HL-60 (cell line): ENCODE data around the gene NOS1AP.

Source experiments
- DNase-seq, 2 experiments: peaks; one replicate each; pipeline ENCODE4 v3.0.0-alpha.2; 2010 to 2020; ENCODE audit warnings: low read depth in 1 of 2, low spot score in 1 of 2
- H3K27ac ChIP-seq: fragments of 250-450 bp; sonication (Bioruptor Pico); replicated peaks from 2 replicates; pipeline ENCODE4 v1.5.1; 2020; ENCODE audit warnings: mild to moderate bottlenecking, moderate library complexity
- H3K27me3 ChIP-seq: fragments of 250-450 bp; sonication (Bioruptor Pico); 2 replicates; pipeline ENCODE4 v1.5.1; 2021; ENCODE audit warnings: mild to moderate bottlenecking, moderate library complexity; ENCODE audit not compliant: insufficient read depth, poor library complexity, severe bottlenecking
- H3K4me3 ChIP-seq: replicated peaks from 2 replicates; pipeline ENCODE4 v1.5.1; 2011; ENCODE audit warnings: mild to moderate bottlenecking, control low read depth, low read length; ENCODE audit not compliant: insufficient read depth
- GABPA ChIP-seq: IDR thresholded peaks from 2 replicates; pipeline ENCODE4 v1.6.1; 2012; ENCODE audit warnings: low read depth
- POLR2AphosphoS5 ChIP-seq: IDR thresholded peaks from 2 replicates; pipeline ENCODE4 v1.6.1; 2012; ENCODE audit warnings: low read depth
- SPI1 ChIP-seq: IDR thresholded peaks from 2 replicates; pipeline ENCODE4 v1.6.1; 2012; ENCODE audit warnings: low read depth, mild to moderate bottlenecking, borderline replicate concordance
- TF ChIP-seq, protein P1 (sequence below): IDR thresholded peaks from 2 replicates; pipeline ENCODE4 v1.6.1; 2012; ENCODE audit warnings: low read depth; ENCODE audit not compliant: insufficient replicate concordance
- TF ChIP-seq, protein P2 (sequence below): IDR thresholded peaks from one replicate; pipeline ENCODE4 v1.5.1; 2011; ENCODE audit warnings: low read length, control low read depth, inconsistent platforms; ENCODE audit not compliant: insufficient read depth

Gene NOS1AP

DNA sequence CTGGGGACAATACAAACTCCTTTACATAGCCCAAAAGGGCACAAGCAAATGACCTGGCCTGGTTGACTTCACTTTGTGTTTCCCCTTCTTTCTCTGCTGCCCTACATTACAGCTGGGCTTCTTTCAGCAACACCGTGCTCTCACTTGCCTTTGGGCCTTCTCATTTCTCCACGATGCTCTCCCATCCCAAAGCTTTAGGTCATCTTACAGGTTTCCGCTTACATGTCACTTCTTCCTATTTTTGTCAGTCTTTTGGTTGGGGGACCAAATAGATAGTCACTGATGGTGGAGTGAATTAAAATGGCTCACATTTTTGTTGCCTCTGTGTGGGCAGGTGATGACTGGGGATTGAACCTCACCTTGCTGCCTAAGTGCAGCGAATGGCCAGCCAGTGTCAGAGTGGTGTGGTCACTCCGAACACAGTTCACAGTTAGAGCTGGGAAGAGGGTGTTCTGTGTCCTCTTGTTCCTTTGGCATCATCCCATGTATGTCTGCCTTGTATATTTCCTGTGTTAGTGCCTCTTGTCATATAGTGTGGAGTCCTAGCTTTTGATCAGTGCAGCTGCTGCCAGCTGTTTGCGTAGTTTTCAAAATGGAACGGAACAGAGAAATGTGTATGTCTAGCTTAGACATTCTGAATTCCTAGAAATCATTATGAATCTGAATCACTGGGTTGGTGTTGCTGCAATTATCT lies 134.8 kb downstream of the NOS1AP start:
- H3K4me3 ChIP-seq, result no peak overlapping the region
- no peak for DNase-seq
- H3K27me3 ChIP-seq, result peaks cover 3% of the 10 kb centered on the region
- no peak overlapping the region for H3K27ac ChIP-seq
- no peak for TF ChIP-seq SPI1
- no peak for TF ChIP-seq GABPA
- TF ChIP-seq, protein P1, sequence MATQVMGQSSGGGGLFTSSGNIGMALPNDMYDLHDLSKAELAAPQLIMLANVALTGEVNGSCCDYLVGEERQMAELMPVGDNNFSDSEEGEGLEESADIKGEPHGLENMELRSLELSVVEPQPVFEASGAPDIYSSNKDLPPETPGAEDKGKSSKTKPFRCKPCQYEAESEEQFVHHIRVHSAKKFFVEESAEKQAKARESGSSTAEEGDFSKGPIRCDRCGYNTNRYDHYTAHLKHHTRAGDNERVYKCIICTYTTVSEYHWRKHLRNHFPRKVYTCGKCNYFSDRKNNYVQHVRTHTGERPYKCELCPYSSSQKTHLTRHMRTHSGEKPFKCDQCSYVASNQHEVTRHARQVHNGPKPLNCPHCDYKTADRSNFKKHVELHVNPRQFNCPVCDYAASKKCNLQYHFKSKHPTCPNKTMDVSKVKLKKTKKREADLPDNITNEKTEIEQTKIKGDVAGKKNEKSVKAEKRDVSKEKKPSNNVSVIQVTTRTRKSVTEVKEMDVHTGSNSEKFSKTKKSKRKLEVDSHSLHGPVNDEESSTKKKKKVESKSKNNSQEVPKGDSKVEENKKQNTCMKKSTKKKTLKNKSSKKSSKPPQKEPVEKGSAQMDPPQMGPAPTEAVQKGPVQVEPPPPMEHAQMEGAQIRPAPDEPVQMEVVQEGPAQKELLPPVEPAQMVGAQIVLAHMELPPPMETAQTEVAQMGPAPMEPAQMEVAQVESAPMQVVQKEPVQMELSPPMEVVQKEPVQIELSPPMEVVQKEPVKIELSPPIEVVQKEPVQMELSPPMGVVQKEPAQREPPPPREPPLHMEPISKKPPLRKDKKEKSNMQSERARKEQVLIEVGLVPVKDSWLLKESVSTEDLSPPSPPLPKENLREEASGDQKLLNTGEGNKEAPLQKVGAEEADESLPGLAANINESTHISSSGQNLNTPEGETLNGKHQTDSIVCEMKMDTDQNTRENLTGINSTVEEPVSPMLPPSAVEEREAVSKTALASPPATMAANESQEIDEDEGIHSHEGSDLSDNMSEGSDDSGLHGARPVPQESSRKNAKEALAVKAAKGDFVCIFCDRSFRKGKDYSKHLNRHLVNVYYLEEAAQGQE, result no peak
- TF ChIP-seq, protein P2, sequence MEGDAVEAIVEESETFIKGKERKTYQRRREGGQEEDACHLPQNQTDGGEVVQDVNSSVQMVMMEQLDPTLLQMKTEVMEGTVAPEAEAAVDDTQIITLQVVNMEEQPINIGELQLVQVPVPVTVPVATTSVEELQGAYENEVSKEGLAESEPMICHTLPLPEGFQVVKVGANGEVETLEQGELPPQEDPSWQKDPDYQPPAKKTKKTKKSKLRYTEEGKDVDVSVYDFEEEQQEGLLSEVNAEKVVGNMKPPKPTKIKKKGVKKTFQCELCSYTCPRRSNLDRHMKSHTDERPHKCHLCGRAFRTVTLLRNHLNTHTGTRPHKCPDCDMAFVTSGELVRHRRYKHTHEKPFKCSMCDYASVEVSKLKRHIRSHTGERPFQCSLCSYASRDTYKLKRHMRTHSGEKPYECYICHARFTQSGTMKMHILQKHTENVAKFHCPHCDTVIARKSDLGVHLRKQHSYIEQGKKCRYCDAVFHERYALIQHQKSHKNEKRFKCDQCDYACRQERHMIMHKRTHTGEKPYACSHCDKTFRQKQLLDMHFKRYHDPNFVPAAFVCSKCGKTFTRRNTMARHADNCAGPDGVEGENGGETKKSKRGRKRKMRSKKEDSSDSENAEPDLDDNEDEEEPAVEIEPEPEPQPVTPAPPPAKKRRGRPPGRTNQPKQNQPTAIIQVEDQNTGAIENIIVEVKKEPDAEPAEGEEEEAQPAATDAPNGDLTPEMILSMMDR, result no peak
- no peak for TF ChIP-seq POLR2AphosphoS5

DNA sequence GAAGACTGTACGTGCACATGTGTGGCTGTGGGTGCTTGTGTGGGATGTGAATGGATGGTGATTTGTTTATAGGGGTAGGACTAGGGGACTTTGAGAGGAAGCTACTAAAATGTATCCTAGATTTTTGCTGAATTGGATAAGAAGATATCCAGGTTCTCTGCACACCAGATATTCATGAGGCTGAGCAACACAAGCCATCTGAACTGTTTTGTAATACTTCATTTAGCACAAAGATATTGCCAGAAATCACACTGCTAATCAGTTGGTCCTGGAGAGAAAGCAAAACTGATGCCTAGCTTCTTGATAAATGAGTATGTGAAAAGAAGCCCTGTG lies 135.3 kb downstream of the NOS1AP start:
- no peak overlapping the region for H3K27ac ChIP-seq
- no peak for DNase-seq
- H3K4me3 ChIP-seq, result no peak overlapping the region
- peaks cover 3% of the 10 kb centered on the region for H3K27me3 ChIP-seq
- no peak for TF ChIP-seq POLR2AphosphoS5
- TF ChIP-seq GABPA, result no peak

DNA sequence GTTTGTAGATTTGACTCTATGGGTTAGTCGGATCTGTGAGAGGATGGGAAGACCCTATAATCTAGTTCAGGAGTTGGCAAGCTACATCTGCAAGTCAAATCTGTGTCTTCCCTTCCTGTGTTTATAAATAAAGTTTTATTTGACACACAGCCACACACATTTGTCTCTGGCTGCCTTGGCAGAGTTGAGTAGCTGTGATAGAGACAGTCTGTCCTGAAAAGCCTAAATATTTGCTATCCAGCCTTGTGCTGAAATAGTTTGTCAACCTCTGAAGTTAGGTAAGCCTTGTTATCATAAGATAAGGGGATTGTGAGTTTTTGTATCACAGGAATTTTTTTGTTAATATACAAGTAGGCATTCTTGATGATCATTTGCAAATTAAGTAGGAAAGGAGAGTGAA lies 136.8 kb downstream of the NOS1AP start:
- Histone ChIP-seq H3K27me3 (peaks cover 3% of the 10 kb centered on the region), H3K27ac (no peak overlapping the region), H3K4me3 (no peak overlapping the region)
- TF ChIP-seq, protein P1, result no peak
- TF ChIP-seq GABPA, result no peak
- no peak for TF ChIP-seq SPI1
- no peak for TF ChIP-seq POLR2AphosphoS5
- TF ChIP-seq, protein P2, result no peak
- DNase-seq, result no peak

DNA sequence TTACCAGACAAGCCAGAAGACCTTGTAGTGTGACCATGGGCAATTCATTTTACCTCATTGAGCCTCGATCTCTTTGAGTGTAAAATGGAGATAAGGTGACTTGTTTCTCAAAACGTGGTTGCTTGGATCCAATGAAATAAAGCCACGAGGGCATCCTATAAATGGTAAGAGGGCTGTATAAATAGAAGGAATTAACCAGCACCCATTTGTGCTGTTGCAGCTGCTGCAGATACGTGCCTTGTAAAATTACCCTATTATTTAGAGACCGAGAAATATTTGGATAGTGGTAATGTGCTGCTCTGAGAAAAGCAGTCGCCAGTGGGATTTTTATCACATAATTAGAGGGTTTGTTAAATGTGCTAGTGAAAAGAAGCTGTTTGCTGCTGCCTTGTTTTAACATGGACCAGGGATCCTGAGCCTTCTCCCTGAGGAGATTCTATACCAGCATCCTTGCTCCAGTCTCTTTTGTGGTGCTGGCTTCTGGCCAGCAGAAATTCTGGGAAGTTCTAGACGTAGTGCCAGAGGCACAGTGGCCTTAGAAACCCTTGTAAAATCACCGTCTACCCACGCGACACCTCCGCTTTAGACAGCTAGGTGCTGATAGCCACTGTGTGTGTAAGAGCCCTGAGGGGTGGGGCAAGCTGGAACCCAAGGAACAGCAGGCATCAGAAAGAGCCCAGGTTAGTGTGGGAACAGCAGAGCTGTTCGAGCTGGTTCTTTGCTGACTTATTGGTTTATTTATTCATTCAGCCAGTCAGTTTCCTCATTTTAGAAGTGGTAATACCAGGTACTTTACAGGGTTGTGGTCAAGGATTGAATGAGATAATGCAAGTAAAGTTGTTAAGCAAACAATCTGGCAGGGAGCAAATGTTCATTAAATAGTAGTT lies 137.5 kb downstream of the NOS1AP start:
- no peak overlapping the region for H3K27ac ChIP-seq
- peaks cover 3% of the 10 kb centered on the region for H3K27me3 ChIP-seq
- H3K4me3 ChIP-seq, result no peak overlapping the region
- DNase-seq, result no peak
- TF ChIP-seq, protein P2, result no peak
- no peak for TF ChIP-seq SPI1
- TF ChIP-seq, protein P1, result no peak
- TF ChIP-seq GABPA, result no peak
- no peak for TF ChIP-seq POLR2AphosphoS5
